Central memory CD4-positive, alpha-beta T cell (primary cell): Measurements from ENCODE around the gene ZCCHC18.

Experiments
- DNase-seq: peaks from one replicate; pipeline ENCODE4 v3.0.0; 2022

Gene ZCCHC18

GRCh38 chrX:104134583-104135261 is 22.4 kb downstream of the ZCCHC18 start:
- no peak for DNase-seq

- no peak for DNase-seq
Measured at GRCh38 chrX:104135677-104136076, 23.4 kb downstream of the ZCCHC18 start.

GRCh38 chrX:104136241-104137019 is 24.1 kb downstream of the ZCCHC18 start:
- DNase-seq = peak; percentile 55

- DNase-seq = no peak
Measured at GRCh38 chrX:104137496-104137895, 25.2 kb downstream of the ZCCHC18 start.

GRCh38 chrX:104141087-104141760 is 28.9 kb downstream of the ZCCHC18 start:
- no peak for DNase-seq

GRCh38 chrX:104151037-104151436 is 38.7 kb downstream of the ZCCHC18 start:
- DNase-seq = no peak

GRCh38 chrX:104156630-104157529 is 44.6 kb downstream of the ZCCHC18 start, which contains the start of gene SLC25A53:
SLC25A53 (minus strand) TSS chrX:104157009; CDS start chrX:104105257, 51,752 bp downstream.
- peak; percentile 76 for DNase-seq
